NB4 (cell line): ENCODE data around the gene TAB2.

Source experiments
- DNase-seq: peaks from one replicate; pipeline ENCODE4 v3.0.0; 2010; ENCODE audit warnings: low read depth
- H3K4me3 ChIP-seq: one replicate; pipeline ENCODE4 v1.5.1; 2011; ENCODE audit warnings: mild to moderate bottlenecking, low read depth, low read length, moderate library complexity
- CTCF ChIP-seq: IDR thresholded peaks from one replicate; pipeline ENCODE4 v1.5.1; 2012; ENCODE audit warnings: low read depth, low read length
- MAX ChIP-seq: IDR thresholded peaks from 2 replicates; pipeline ENCODE4 v1.6.1; 2011; ENCODE audit warnings: low read depth, low read length
- MYC ChIP-seq: IDR thresholded peaks from 2 replicates; pipeline ENCODE4 v1.6.1; 2011; ENCODE audit warnings: low read depth, low read length
- POLR2A ChIP-seq: IDR thresholded peaks from 2 replicates; pipeline ENCODE4 v1.6.1; 2011; ENCODE audit warnings: mild to moderate bottlenecking; ENCODE audit not compliant: insufficient read length; ENCODE audit errors: extremely low read depth

TAB2 gene

GRCh38 chr6:149445095-149445466, 127.6 kb downstream of the TAB2 start:
- TF ChIP-seq CTCF (no peak), MAX (no peak), POLR2A (no peak), MYC (no peak)
- no peak for DNase-seq
- no peak overlapping the region for H3K4me3 ChIP-seq

- TF ChIP-seq POLR2A (no peak), MYC (no peak), MAX (no peak), CTCF (no peak)
- no peak for DNase-seq
- no peak overlapping the region for H3K4me3 ChIP-seq
Measured at GRCh38 chr6:149445573-149445972, 128.1 kb downstream of the TAB2 start.

GRCh38 chr6:149446791-149447376, 129.4 kb downstream of the TAB2 start:
- TF ChIP-seq MYC = no peak
- TF ChIP-seq CTCF = no peak
- no peak for TF ChIP-seq POLR2A
- TF ChIP-seq MAX = no peak
- DNase-seq = no peak
- no peak overlapping the region for H3K4me3 ChIP-seq

- TF ChIP-seq MAX (no peak), MYC (no peak), POLR2A (no peak), CTCF (no peak)
- DNase-seq = no peak
- H3K4me3 ChIP-seq = no peak overlapping the region
Measured at GRCh38 chr6:149448821-149449453, 131.4 kb downstream of the TAB2 start.

GRCh38 chr6:149449831-149450678, 132.5 kb downstream of the TAB2 start:
- TF ChIP-seq POLR2A = no peak
- no peak for TF ChIP-seq MYC
- no peak for TF ChIP-seq MAX
- TF ChIP-seq CTCF = no peak
- H3K4me3 ChIP-seq = no peak overlapping the region
- DNase-seq = no peak
